ENCODE measurements around the gene PTK7.

DNA sequence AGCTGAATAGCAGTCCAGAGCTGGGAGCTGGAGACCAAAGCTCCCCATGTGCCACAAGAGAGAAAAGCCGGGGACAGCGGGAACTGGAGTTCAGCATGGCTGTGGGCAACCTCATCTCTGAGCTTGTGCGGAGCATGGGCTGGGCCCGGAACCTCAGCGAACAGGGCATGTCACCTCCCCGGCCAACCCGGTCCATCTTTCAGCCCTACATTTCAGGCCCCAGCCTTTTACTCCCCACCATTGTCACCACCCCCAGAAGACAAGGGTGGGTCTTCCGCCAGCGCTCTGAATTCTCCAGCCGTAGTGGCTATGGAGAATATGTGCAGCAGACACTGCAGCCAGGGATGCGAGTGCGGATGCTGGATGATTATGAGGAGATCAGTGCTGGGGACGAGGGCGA, 109.9 kb downstream of the PTK7 start:
- TF ChIP-seq, protein P1, sequence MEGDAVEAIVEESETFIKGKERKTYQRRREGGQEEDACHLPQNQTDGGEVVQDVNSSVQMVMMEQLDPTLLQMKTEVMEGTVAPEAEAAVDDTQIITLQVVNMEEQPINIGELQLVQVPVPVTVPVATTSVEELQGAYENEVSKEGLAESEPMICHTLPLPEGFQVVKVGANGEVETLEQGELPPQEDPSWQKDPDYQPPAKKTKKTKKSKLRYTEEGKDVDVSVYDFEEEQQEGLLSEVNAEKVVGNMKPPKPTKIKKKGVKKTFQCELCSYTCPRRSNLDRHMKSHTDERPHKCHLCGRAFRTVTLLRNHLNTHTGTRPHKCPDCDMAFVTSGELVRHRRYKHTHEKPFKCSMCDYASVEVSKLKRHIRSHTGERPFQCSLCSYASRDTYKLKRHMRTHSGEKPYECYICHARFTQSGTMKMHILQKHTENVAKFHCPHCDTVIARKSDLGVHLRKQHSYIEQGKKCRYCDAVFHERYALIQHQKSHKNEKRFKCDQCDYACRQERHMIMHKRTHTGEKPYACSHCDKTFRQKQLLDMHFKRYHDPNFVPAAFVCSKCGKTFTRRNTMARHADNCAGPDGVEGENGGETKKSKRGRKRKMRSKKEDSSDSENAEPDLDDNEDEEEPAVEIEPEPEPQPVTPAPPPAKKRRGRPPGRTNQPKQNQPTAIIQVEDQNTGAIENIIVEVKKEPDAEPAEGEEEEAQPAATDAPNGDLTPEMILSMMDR (IDR thresholded peaks at IDR 0.05): no peak
- TF ChIP-seq POLR2A (IDR thresholded peaks at IDR 0.05) (no peak), EP300 (IDR thresholded peaks at IDR 0.05) (no peak)
